ENCODE measurements around the gene MAN1C1. TPM values are rescaled to one million over a fixed set of nuclear protein-coding genes. Genes with fewer than 3 reads are reported as not detected.

Gene MAN1C1
- total RNA-seq, 6 experiments from 2014 or later: 10.7 to 38.8 (median 21.0) TPM

GRCh38 chr1:25785333-25786067 lies 168.9 kb downstream of the MAN1C1 start:
- 77% methylated on average over 7 of the region's 10 CpGs for WGBS (ENCODE audit: insufficient coverage, low coverage, low lambda C conversion rate, missing lambda C conversion rate)
- Histone ChIP-seq H3K27ac (no peak overlapping the region), H3K36me3 (peaks cover 0 to 4% (median 0%) of the 10 kb centered on the region in 4 donors), H3K4me3 (no peak overlapping the region), H3K9me3 (no peaks in the 10 kb centered on the region), H3K4me1 (peaks cover 0 to 9% (median 4%) of the 10 kb centered on the region in 4 donors), H3K27me3 (no peaks in the 10 kb centered on the region)
- intact Hi-C loops (cut with DNase I): no loop called here
- ATAC-seq (no peak), DNase-seq (no peak)
- TF ChIP-seq POLR2A (IDR thresholded peaks at IDR 0.05): no peak
- no peak for TF ChIP-seq CTCF (IDR thresholded peaks at IDR 0.05)

- ATAC-seq (no peak), DNase-seq (no peak)
- Histone ChIP-seq H3K36me3 (peaks cover 0 to 4% (median 0%) of the 10 kb centered on the region in 4 donors), H3K4me1 (no peaks in the 10 kb centered on the region), H3K27ac (no peak overlapping the region), H3K4me3 (no peak overlapping the region), H3K9me3 (no peaks in the 10 kb centered on the region), H3K27me3 (no peaks in the 10 kb centered on the region)
- WGBS (ENCODE audit: insufficient coverage, low coverage, low lambda C conversion rate, missing lambda C conversion rate): 79% methylated on average over 6 of the region's 11 CpGs
- TF ChIP-seq POLR2A (IDR thresholded peaks at IDR 0.05) (no peak), CTCF (IDR thresholded peaks at IDR 0.05) (no peak)
- intact Hi-C loops (cut with DNase I): no loop called here
Observed at GRCh38 chr1:25786887-25787759, 170.5 kb downstream of the MAN1C1 start.

GRCh38 chr1:25787760-25788166 lies 171.2 kb downstream of the MAN1C1 start:
- H3K27me3 ChIP-seq: no peaks in the 10 kb centered on the region
- ATAC-seq: no peak
- H3K4me3 ChIP-seq: no peak overlapping the region
- intact Hi-C loops (cut with DNase I): no loop called here
- no peak overlapping the region for H3K27ac ChIP-seq
- H3K4me1 ChIP-seq: no peaks in the 10 kb centered on the region
- H3K36me3 ChIP-seq: peaks cover 0 to 4% (median 0%) of the 10 kb centered on the region in 4 donors
- TF ChIP-seq CTCF (IDR thresholded peaks at IDR 0.05) (no peak), POLR2A (IDR thresholded peaks at IDR 0.05) (no peak)
- no peak for DNase-seq
- 89% methylated on average over 5 of the region's 5 CpGs for WGBS (ENCODE audit: insufficient coverage, low coverage, low lambda C conversion rate, missing lambda C conversion rate)
- no peaks in the 10 kb centered on the region for H3K9me3 ChIP-seq

GRCh38 chr1:25790472-25790871 lies 173.9 kb downstream of the MAN1C1 start:
- intact Hi-C loops (cut with DNase I): loop anchor here (10.0 kb wide), 1 partner anchor 176 kb away; the partner anchor contains the start of gene MAN1C1 (in 2 of the 2)
- no peaks in the 10 kb centered on the region for H3K4me1 ChIP-seq
- DNase-seq (no peak), ATAC-seq (no peak)
- TF ChIP-seq POLR2A (IDR thresholded peaks at IDR 0.05) (no peak), CTCF (IDR thresholded peaks at IDR 0.05) (no peak)
- H3K27me3 ChIP-seq: no peaks in the 10 kb centered on the region
- no peak overlapping the region for H3K4me3 ChIP-seq
- 58% methylated on average over 2 of the region's 6 CpGs for WGBS (ENCODE audit: insufficient coverage, low coverage, low lambda C conversion rate, missing lambda C conversion rate)
- H3K9me3 ChIP-seq: no peaks in the 10 kb centered on the region
- H3K27ac ChIP-seq: no peak overlapping the region
- peaks cover 0 to 4% (median 0%) of the 10 kb centered on the region in 4 donors for H3K36me3 ChIP-seq
